Naive thymus-derived CD4-positive, alpha-beta T cell (primary cell): ENCODE results near the gene TTLL9. TPM values are rescaled to one million over a fixed set of nuclear protein-coding genes. Genes with fewer than 3 reads are reported as not detected.
"Not testable (repeated sequence)": the region's sequence is repeated elsewhere in the genome, so short reads cannot be mapped to it uniquely, and the experiment has no call there.

Experiments used
- ATAC-seq: fragments of 150-1000 bp; cut with Tn5 transposase; 2 replicates; pipeline ENCODE4 v1.10.0; 2021; ENCODE audit warnings: mild to moderate bottlenecking, moderate library complexity
- CTCF ChIA-PET: fragments of 350-600 bp; sonication (Branson Sonifier 250); formaldehyde crosslinking; loops from one replicate; lab custom pipeline; 2021; ENCODE audit warnings: antibody characterized with exemption; lab: Charles Lee
- POLR2A ChIA-PET: fragments of 350-600 bp; sonication (Branson Sonifier 250); formaldehyde crosslinking; loops from one replicate; lab custom pipeline; 2021; ENCODE audit warnings: antibody characterized with exemption, inconsistent platforms; lab: Charles Lee
- DNase-seq, 9 donors: peaks; one replicate each; pipeline versions ENCODE4 v3.0.0 to v3.0.0-alpha.2; 2020 to 2022; ENCODE audit warnings: mixed read lengths in 1 of 9
- H3K27ac ChIP-seq: one replicate; pipeline ENCODE4 v1.7.0; 2013; ENCODE audit warnings: mild to moderate bottlenecking, low read depth, low read length, moderate library complexity
- H3K27me3 ChIP-seq, 2 donors: one replicate each; pipeline ENCODE4 v1.7.0; 2013; ENCODE audit warnings: low read length in 2 of 2, mild to moderate bottlenecking in 2 of 2, moderate library complexity in 2 of 2; ENCODE audit not compliant: control insufficient read depth in 2 of 2, insufficient read depth in 2 of 2
- H3K36me3 ChIP-seq, 3 experiments: 1 replicate in 2 of 3; 2 replicates in 1 of 3; pipeline ENCODE4 v1.7.0; 2013; ENCODE audit warnings: low read length in 3 of 3, mild to moderate bottlenecking in 3 of 3, moderate library complexity in 1 of 3; ENCODE audit not compliant: insufficient read depth in 3 of 3, control insufficient read depth in 2 of 3
- H3K4me1 ChIP-seq, 2 donors: one replicate each; pipeline ENCODE4 v1.7.0; 2013; ENCODE audit warnings: low read length in 2 of 2, mild to moderate bottlenecking in 2 of 2, moderate library complexity in 1 of 2; ENCODE audit not compliant: control insufficient read depth in 2 of 2, insufficient read depth in 2 of 2
- H3K4me3 ChIP-seq: 2 replicates; pipeline ENCODE4 v1.7.0; 2013; ENCODE audit warnings: mild to moderate bottlenecking, low read length
- H3K9me3 ChIP-seq, 3 experiments: 1 replicate in 2 of 3; 2 replicates in 1 of 3; pipeline ENCODE4 v1.7.0; 2013; ENCODE audit warnings: low read length in 3 of 3; ENCODE audit not compliant: control insufficient read depth in 2 of 3
- H3K27ac Mint-ChIP-seq, 9 donors: one replicate each; pipeline ENCODE4 v1.8.0; 2020 to 2022; ENCODE audit warnings: mixed read lengths in 9 of 9, mild to moderate bottlenecking in 8 of 9, moderate library complexity in 5 of 9, inconsistent platforms in 2 of 9
- H3K27me3 Mint-ChIP-seq, 5 donors: one replicate each; pipeline ENCODE4 v1.8.0; 2021 to 2022; ENCODE audit warnings: mixed read lengths in 5 of 5, mild to moderate bottlenecking in 1 of 5
- H3K36me3 Mint-ChIP-seq, 5 donors: one replicate each; pipeline ENCODE4 v1.8.0; 2020 to 2022; ENCODE audit warnings: mixed read lengths in 5 of 5, mild to moderate bottlenecking in 3 of 5, inconsistent platforms in 1 of 5
- H3K4me1 Mint-ChIP-seq, 7 donors: one replicate each; pipeline ENCODE4 v1.8.0; 2020 to 2022; ENCODE audit warnings: mixed read lengths in 7 of 7, mild to moderate bottlenecking in 3 of 7, inconsistent platforms in 1 of 7
- H3K4me3 Mint-ChIP-seq, 10 donors: one replicate each; pipeline ENCODE4 v1.8.0; 2020 to 2022; ENCODE audit warnings: mild to moderate bottlenecking in 10 of 10, mixed read lengths in 10 of 10, moderate library complexity in 6 of 10, inconsistent platforms in 2 of 10
- H3K9me3 Mint-ChIP-seq, 11 donors: one replicate each; pipeline ENCODE4 v1.8.0; 2020 to 2022; ENCODE audit warnings: mixed read lengths in 11 of 11, mild to moderate bottlenecking in 4 of 11, inconsistent platforms in 1 of 11, moderate library complexity in 1 of 11
- intact Hi-C, 2 donors: fragments of 100-400 bp; cut with micrococcal nuclease; formaldehyde crosslinking; loops; one replicate each; pipeline ENCODE4 v1.15.1; 2023
- polyA plus RNA-seq, 2 donors: library from polyadenylated mRNA; unstranded; fragments of 300-500 nt; fragmentation: Illumina TruSeq; gene quantifications; one replicate each; pipeline ENCODE4 v1.2.3, GENCODE V29; 2021
- total RNA-seq, 6 experiments: library from RNA in 5 of 6; stranded (reverse) in 5 of 6; gene quantifications; 1 replicate in 5 of 6; 2 replicates in 1 of 6; pipeline ENCODE4 v1.2.3 and lab custom pipeline; 2021 to 2026

The TTLL9 gene
- total and polyA plus RNA-seq, 7 experiments from 2014 or later = not detected

DNA sequence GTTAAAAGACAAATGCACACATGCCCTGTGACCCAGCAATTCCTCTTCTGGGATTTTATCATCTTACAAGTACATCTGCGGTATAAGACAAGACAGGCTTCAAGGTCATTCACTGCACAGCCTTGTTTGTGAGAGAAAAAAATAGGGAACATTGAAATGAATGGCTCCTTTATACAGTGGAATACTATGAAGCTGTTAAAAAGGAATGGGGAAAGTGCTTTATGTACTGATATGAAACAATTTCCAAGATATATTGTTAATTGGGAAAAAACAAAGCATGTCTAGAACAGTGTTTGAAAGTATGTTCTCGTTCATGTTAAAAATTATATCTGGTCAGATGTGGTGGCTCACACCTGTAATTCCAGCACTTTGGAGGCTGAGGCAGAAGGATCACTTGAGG is 56.1 kb downstream of the TTLL9 start:
- H3K4me1 Mint-ChIP-seq = no peaks in the 10 kb centered on the region
- no peaks in the 10 kb centered on the region for H3K36me3 ChIP-seq
- intact Hi-C loops = no loop called here
- no peaks in the 10 kb centered on the region for H3K4me1 ChIP-seq
- H3K27me3 ChIP-seq = no peaks in the 10 kb centered on the region
- POLR2A ChIA-PET = no interaction called here
- H3K9me3 Mint-ChIP-seq = peaks cover 0 to 3% (median 0%) of the 10 kb centered on the region in 11 donors
- no peaks in the 10 kb centered on the region for H3K36me3 Mint-ChIP-seq
- CTCF ChIA-PET = interaction anchor here (0.5 kb wide), 1 partner anchor 9 kb away, joined by 4 read pairs; no protein-coding TSS in a partner anchor
- no peak for DNase-seq
- H3K4me3 Mint-ChIP-seq = no peak overlapping the region
- H3K27ac Mint-ChIP-seq = no peak overlapping the region
- H3K27me3 Mint-ChIP-seq = peaks cover 9 to 59% (median 35%) of the 10 kb centered on the region in 5 donors
- no peak for ATAC-seq
- no peaks in the 10 kb centered on the region for H3K9me3 ChIP-seq
- no peak overlapping the region for H3K4me3 ChIP-seq
- no peak overlapping the region for H3K27ac ChIP-seq

- H3K27ac Mint-ChIP-seq = no peak overlapping the region
- CTCF ChIA-PET = interaction anchor here (0.6 kb wide), 1 partner anchor 348 kb away, joined by 3 read pairs; no protein-coding TSS in a partner anchor
- POLR2A ChIA-PET = no interaction called here
- no peaks in the 10 kb centered on the region for H3K36me3 ChIP-seq
- no peaks in the 10 kb centered on the region for H3K9me3 ChIP-seq
- peaks cover 0 to 3% (median 0%) of the 10 kb centered on the region in 11 donors for H3K9me3 Mint-ChIP-seq
- H3K36me3 Mint-ChIP-seq = no peaks in the 10 kb centered on the region
- peaks cover 9 to 60% (median 35%) of the 10 kb centered on the region in 5 donors for H3K27me3 Mint-ChIP-seq
- no peak overlapping the region for H3K27ac ChIP-seq
- H3K27me3 ChIP-seq = no peaks in the 10 kb centered on the region
- no peak for ATAC-seq
- H3K4me1 ChIP-seq = no peaks in the 10 kb centered on the region
- no peak overlapping the region for H3K4me3 Mint-ChIP-seq
- H3K4me3 ChIP-seq = no peak overlapping the region
- no peak for DNase-seq
- intact Hi-C loops = no loop called here
- H3K4me1 Mint-ChIP-seq = no peaks in the 10 kb centered on the region
Observed at GRCh38 chr20:31927627-31928159, 57.3 kb downstream of the TTLL9 start.

DNA sequence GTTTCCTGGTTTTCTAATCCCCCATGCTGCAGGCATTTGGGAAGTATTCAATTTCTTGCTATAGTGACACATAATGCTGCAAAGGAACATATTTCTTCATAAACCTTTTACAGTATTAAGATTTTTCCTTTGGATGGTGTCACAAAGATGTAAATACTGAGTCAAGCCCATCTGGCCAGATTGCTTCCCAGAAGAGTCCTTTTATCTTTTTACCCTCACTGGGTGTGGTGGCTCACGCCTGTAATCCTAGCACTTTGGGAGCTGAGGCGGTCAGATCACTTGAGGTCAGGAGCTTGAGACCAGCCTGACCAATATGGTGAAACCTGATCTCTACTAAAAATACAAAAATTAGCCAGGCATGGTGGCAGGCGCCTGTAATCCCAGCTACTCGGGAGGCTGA is 59.2 kb downstream of the TTLL9 start:
- DNase-seq, H3K36me3 Mint-ChIP-seq, H3K27ac Mint-ChIP-seq, CTCF ChIA-PET, POLR2A ChIA-PET, H3K4me1 Mint-ChIP-seq, H3K9me3 ChIP-seq, H3K9me3 Mint-ChIP-seq, H3K27ac ChIP-seq, H3K4me3 ChIP-seq, ATAC-seq, H3K4me3 Mint-ChIP-seq, intact Hi-C loops, H3K4me1 ChIP-seq, H3K27me3 ChIP-seq, H3K36me3 ChIP-seq: not testable (repeated sequence)
- peaks cover 9 to 43% (median 18%) of the 10 kb centered on the region in 5 donors for H3K27me3 Mint-ChIP-seq

DNA sequence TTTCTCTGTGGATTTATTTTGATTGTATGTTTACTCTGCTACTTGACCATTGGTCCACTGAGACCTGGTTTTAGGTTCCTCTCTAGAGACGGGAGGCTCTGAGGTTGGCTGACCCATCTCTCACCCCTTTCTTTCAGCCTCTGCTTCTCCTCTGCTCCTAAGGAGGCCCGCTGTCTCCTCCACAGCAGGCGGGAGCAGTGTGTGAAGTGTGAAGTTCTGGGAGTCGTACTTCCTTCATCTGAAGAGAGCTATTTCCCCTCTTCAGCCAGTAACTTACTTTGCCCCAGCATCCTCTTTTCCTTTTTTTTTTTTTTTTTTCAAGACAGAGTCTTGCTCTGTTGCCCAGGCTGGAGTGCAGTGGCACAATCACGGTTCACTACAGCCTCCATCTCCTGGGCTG is 60.3 kb downstream of the TTLL9 start:
- DNase-seq (no peak), ATAC-seq (no peak)
- no peaks in the 10 kb centered on the region for H3K9me3 ChIP-seq
- no peaks in the 10 kb centered on the region for H3K36me3 ChIP-seq
- peaks cover 0 to 1% (median 0%) of the 10 kb centered on the region in 7 donors for H3K4me1 Mint-ChIP-seq
- H3K9me3 Mint-ChIP-seq = no peaks in the 10 kb centered on the region
- H3K4me3 Mint-ChIP-seq = no peak overlapping the region
- H3K27me3 ChIP-seq = no peaks in the 10 kb centered on the region
- no peak overlapping the region for H3K27ac Mint-ChIP-seq
- no peak overlapping the region for H3K4me3 ChIP-seq
- intact Hi-C loops = no loop called here
- H3K36me3 Mint-ChIP-seq = no peaks in the 10 kb centered on the region
- no peaks in the 10 kb centered on the region for H3K4me1 ChIP-seq
- H3K27ac ChIP-seq = no peak overlapping the region
- CTCF ChIA-PET = interaction anchor here (0.7 kb wide), 1 partner anchor 11 kb away, joined by 4 read pairs; no protein-coding TSS in a partner anchor
- H3K27me3 Mint-ChIP-seq = peaks cover 9 to 39% (median 12%) of the 10 kb centered on the region in 5 donors
- POLR2A ChIA-PET = no interaction called here

- ATAC-seq = no peak
- no peak for DNase-seq
- no peaks in the 10 kb centered on the region for H3K4me1 ChIP-seq
- H3K27ac ChIP-seq = no peak overlapping the region
- peaks cover 0 to 20% (median 7%) of the 10 kb centered on the region in 5 donors for H3K27me3 Mint-ChIP-seq
- H3K27me3 ChIP-seq = no peaks in the 10 kb centered on the region
- ChIA-PET CTCF (no interaction called here), POLR2A (no interaction called here)
- no peak overlapping the region for H3K27ac Mint-ChIP-seq
- no peaks in the 10 kb centered on the region for H3K9me3 Mint-ChIP-seq
- no peak overlapping the region for H3K4me3 Mint-ChIP-seq
- intact Hi-C loops = no loop called here
- H3K9me3 ChIP-seq = no peaks in the 10 kb centered on the region
- no peaks in the 10 kb centered on the region for H3K36me3 Mint-ChIP-seq
- H3K4me1 Mint-ChIP-seq = peaks cover 0 to 1% (median 0%) of the 10 kb centered on the region in 7 donors
- no peaks in the 10 kb centered on the region for H3K36me3 ChIP-seq
- H3K4me3 ChIP-seq = no peak overlapping the region
Observed at GRCh38 chr20:31933698-31934097, 63.3 kb downstream of the TTLL9 start.

DNA sequence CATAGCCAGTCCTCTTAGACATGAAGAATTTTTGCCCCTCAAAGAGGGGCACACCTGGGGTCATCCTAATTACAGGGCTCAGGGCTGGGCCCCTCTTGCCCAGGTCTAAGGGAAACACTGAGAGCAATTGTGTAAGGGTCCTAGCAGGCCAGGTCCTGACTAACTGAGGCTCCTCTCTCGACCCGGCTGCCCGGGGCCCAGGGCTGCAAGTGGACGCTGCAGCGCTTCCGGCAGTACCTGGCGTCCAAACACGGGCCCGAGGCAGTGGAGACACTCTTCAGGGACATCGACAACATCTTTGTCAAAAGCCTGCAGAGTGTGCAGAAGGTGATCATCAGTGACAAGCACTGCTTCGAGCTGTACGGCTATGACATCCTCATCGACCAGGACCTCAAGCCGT is 64.1 kb downstream of the TTLL9 start:
- no peak overlapping the region for H3K4me3 Mint-ChIP-seq
- H3K36me3 ChIP-seq = no peaks in the 10 kb centered on the region
- no peak overlapping the region for H3K27ac ChIP-seq
- H3K36me3 Mint-ChIP-seq = no peaks in the 10 kb centered on the region
- H3K4me1 ChIP-seq = no peaks in the 10 kb centered on the region
- no peak overlapping the region for H3K27ac Mint-ChIP-seq
- peaks cover 0 to 1% (median 0%) of the 10 kb centered on the region in 7 donors for H3K4me1 Mint-ChIP-seq
- no peaks in the 10 kb centered on the region for H3K9me3 Mint-ChIP-seq
- no peaks in the 10 kb centered on the region for H3K27me3 ChIP-seq
- CTCF ChIA-PET = no interaction called here
- ATAC-seq (no peak), DNase-seq (no peak)
- intact Hi-C loops = no loop called here
- POLR2A ChIA-PET = no interaction called here
- H3K27me3 Mint-ChIP-seq = peaks cover 0 to 16% (median 3%) of the 10 kb centered on the region in 5 donors
- H3K4me3 ChIP-seq = no peak overlapping the region
- H3K9me3 ChIP-seq = no peaks in the 10 kb centered on the region
